HepG2 (cell line): ENCODE data around the gene P4HB. TPM values are rescaled to one million over a fixed set of nuclear protein-coding genes. Genes with fewer than 3 reads are reported as not detected.
A peak's percentile ranks its signal among the peaks of the same experiment; 100 is the strongest.

Experiments used
- AGO2 ChIP-seq: fragments of 200-400 bp; formaldehyde crosslinking; optimal IDR thresholded peaks from 2 replicates; pipeline ENCODE3; 2017; ENCODE audit warnings: mild to moderate bottlenecking, low read depth, low read length, moderate library complexity
- AKNA ChIP-seq: sonication (generic); formaldehyde crosslinking; IDR thresholded peaks from 2 replicates; pipeline ENCODE4 v1.4.0; 2020; ENCODE audit warnings: missing genetic modification reagents, borderline replicate concordance
- BATF2 ChIP-seq: sonication (generic); formaldehyde crosslinking; IDR thresholded peaks from 2 replicates; pipeline ENCODE4 v1.8.0; 2022; ENCODE audit warnings: mild to moderate bottlenecking, missing genetic modification reagents, moderate library complexity
- CC2D1A ChIP-seq: sonication (generic); formaldehyde crosslinking; IDR thresholded peaks from 2 replicates; pipeline ENCODE4 v1.8.1; 2023; ENCODE audit warnings: mild to moderate bottlenecking, missing genetic modification reagents
- GATAD1 ChIP-seq: IDR thresholded peaks from 2 replicates; pipeline ENCODE4 v1.6.1; 2016; ENCODE audit warnings: missing genetic modification reagents, missing compliant biosample characterization
- HIVEP1 ChIP-seq: sonication (generic); formaldehyde crosslinking; IDR thresholded peaks from 2 replicates; pipeline ENCODE4 v1.4.0; 2020; ENCODE audit warnings: mild to moderate bottlenecking, missing genetic modification reagents
- HNRNPLL ChIP-seq: fragments of 200-400 bp; formaldehyde crosslinking; IDR thresholded peaks from 2 replicates; pipeline ENCODE4 v1.6.1; 2017; ENCODE audit warnings: mild to moderate bottlenecking, low read depth, low read length; ENCODE audit not compliant: poor library complexity, severe bottlenecking
- ISX ChIP-seq: sonication (generic); formaldehyde crosslinking; conservative IDR thresholded peaks from 2 replicates; pipeline ENCODE4 v1.5.0; 2020; ENCODE audit warnings: missing genetic modification reagents
- KAT2B ChIP-seq: fragments of 150-350 bp; IDR thresholded peaks from 2 replicates; pipeline ENCODE4 v1.6.1; 2014; ENCODE audit warnings: low read depth, low read length, borderline replicate concordance
- NKX3-1 ChIP-seq: sonication (generic); formaldehyde crosslinking; IDR thresholded peaks from 2 replicates; pipeline ENCODE4 v1.5.0; 2020; ENCODE audit warnings: missing genetic modification reagents
- RBFOX2 ChIP-seq: fragments of 200-400 bp; formaldehyde crosslinking; IDR thresholded peaks from 2 replicates; pipeline ENCODE4 v1.6.1; 2017; ENCODE audit warnings: low read depth, mild to moderate bottlenecking, low read length
- RELA ChIP-seq: sonication (generic); formaldehyde crosslinking; IDR thresholded peaks from 2 replicates; pipeline ENCODE4 v1.4.0; 2020; ENCODE audit warnings: missing genetic modification reagents
- SRSF1 ChIP-seq: fragments of 200-400 bp; formaldehyde crosslinking; optimal IDR thresholded peaks from 2 replicates; pipeline ENCODE3; 2017; ENCODE audit warnings: mild to moderate bottlenecking, low read depth, low read length, moderate library complexity
- YY1 ChIP-seq: IDR thresholded peaks from 2 replicates; pipeline ENCODE4 v1.6.1; 2011; ENCODE audit warnings: low read length, low read depth, moderate library complexity, mild to moderate bottlenecking; ENCODE audit not compliant: insufficient read depth, insufficient replicate concordance
- ZNF281 ChIP-seq: sonication (generic); formaldehyde crosslinking; IDR thresholded peaks from 2 replicates; pipeline ENCODE4 v1.4.0; 2020; ENCODE audit warnings: missing genetic modification reagents, borderline replicate concordance
- ZNF687 ChIP-seq: sonication (generic); formaldehyde crosslinking; IDR thresholded peaks from 2 replicates; pipeline ENCODE4 v1.5.1; 2020; ENCODE audit warnings: mild to moderate bottlenecking, missing genetic modification reagents, moderate library complexity
- ZNF775 ChIP-seq: sonication (generic); formaldehyde crosslinking; IDR thresholded peaks from 2 replicates; pipeline ENCODE4 v1.4.0; 2020; ENCODE audit warnings: missing genetic modification reagents, mild to moderate bottlenecking, moderate library complexity, borderline replicate concordance
- polyA plus RNA-seq, 8 experiments: library from polyadenylated mRNA; depleted of rRNA in 3 of 8; stranded (reverse) in 7 of 8; unstranded in 1 of 8; fragments of >200 nt; fragmentation: Illumina TruSeq in 4 of 8; extraction: Trizol in 4 of 8; gene quantifications; 2 replicates each; pipeline versions ENCODE4 v1.2.1 to v1.2.3, GENCODE V29; 2011 to 2016; ENCODE audit warnings: low read depth in 4 of 8, missing spikeins in 1 of 8, mixed read lengths in 1 of 8; ENCODE audit not compliant: insufficient read depth in 1 of 8
- total RNA-seq, 5 experiments: library from RNA; depleted of rRNA; stranded (reverse); fragments of >200 nt; fragmentation: Illumina TruSeq; extraction: Trizol; gene quantifications; 2 replicates each; pipeline ENCODE4 v1.2.3, GENCODE V29; 2016; ENCODE audit warnings: low read depth in 1 of 5

P4HB gene
- total and polyA plus RNA-seq, 2 of the 13 experiments (the other 11 are each of a cell fraction or from before 2014, with no cell fraction given): 185 to 782 TPM

- TF ChIP-seq YY1 (no peak), AGO2 (peak; percentile 84), BATF2 (CRISPR knock-in tag) (no peak), KAT2B (no peak), GATAD1 (CRISPR knock-in tag) (no peak), HIVEP1 (no peak), ZNF281 (no peak), SRSF1 (peak; percentile 25), ZNF775 (CRISPR knock-in tag) (no peak), ISX (CRISPR knock-in tag) (no peak), RBFOX2 (peak; percentile 79), AKNA (CRISPR knock-in tag) (no peak), NKX3-1 (0 out of 2 replicates have a peak, but pooled peaks have one; percentile 2), ZNF687 (CRISPR knock-in tag) (peak; percentile 8; the same call in 1 of the 2 replicates), RELA (no peak), HNRNPLL (peak; percentile 15), CC2D1A (CRISPR knock-in tag) (no peak)
Measured at GRCh38 chr17:81844327-81844851, 15.9 kb downstream of the P4HB start (continued).
